Osteocyte (in vitro differentiated cells): ENCODE results near the gene ITGAL. TPM values are rescaled to one million over a fixed set of nuclear protein-coding genes. Genes with fewer than 3 reads are reported as not detected.
A peak's percentile ranks its signal among the peaks of the same experiment; 100 is the strongest.

Source experiments
- DNase-seq: peaks from one replicate; pipeline ENCODE4 v3.0.0; 2021; ENCODE audit warnings: mixed read lengths; ENCODE audit not compliant: unreplicated experiment; ENCODE audit errors: extremely low spot score
- H3K27ac Mint-ChIP-seq: one replicate; pipeline ENCODE4 v1.8.0; 2021; ENCODE audit warnings: mild to moderate bottlenecking, mixed read lengths; ENCODE audit not compliant: unreplicated experiment
- H3K27me3 Mint-ChIP-seq: one replicate; pipeline ENCODE4 v1.8.0; 2021; ENCODE audit warnings: mixed read lengths; ENCODE audit not compliant: unreplicated experiment
- H3K36me3 Mint-ChIP-seq: one replicate; pipeline ENCODE4 v1.8.0; 2021; ENCODE audit warnings: mixed read lengths; ENCODE audit not compliant: unreplicated experiment
- H3K4me1 Mint-ChIP-seq: one replicate; pipeline ENCODE4 v1.8.0; 2021; ENCODE audit warnings: mixed read lengths; ENCODE audit not compliant: unreplicated experiment
- H3K4me3 Mint-ChIP-seq: one replicate; pipeline ENCODE4 v1.8.0; 2021; ENCODE audit warnings: mild to moderate bottlenecking, moderate library complexity, mixed read lengths; ENCODE audit not compliant: unreplicated experiment
- H3K9me3 Mint-ChIP-seq: one replicate; pipeline ENCODE4 v1.8.0; 2021; ENCODE audit warnings: mixed read lengths; ENCODE audit not compliant: unreplicated experiment
- CTCF ChIP-seq: fragments of 200-600 bp; sonication (generic); IDR thresholded peaks from 2 replicates; pipeline ENCODE4 v1.5.0; 2021; ENCODE audit warnings: antibody characterized with exemption, mild to moderate bottlenecking, moderate library complexity
- total RNA-seq: library from RNA; stranded (reverse); gene quantifications from 2 replicates; pipeline ENCODE4 v1.2.1, GENCODE V29; 2021

Gene ITGAL
- total RNA-seq, 1 donor from 2014 or later = not detected

DNA sequence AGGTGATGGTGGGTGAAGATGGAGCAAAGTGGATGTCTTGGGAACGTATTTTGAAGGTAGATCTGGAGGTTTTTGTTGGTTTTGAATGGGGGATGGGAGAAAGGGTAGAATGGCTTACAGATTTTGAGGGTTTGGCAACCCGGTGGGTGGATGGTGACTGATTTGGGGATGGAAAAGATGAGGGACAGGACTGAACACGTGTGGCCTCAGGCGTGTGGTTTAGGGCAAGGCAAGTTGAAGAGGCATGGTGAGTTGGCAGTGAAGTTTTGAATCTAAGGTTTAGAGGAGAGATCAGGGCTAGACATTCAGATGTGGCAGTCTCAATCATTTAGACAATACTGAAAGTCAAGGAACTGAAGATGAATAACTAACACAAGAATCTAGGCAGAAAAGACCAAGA lies 37.7 kb upstream of the ITGAL start:
- no peak overlapping the region for H3K4me3 Mint-ChIP-seq
- no peak for TF ChIP-seq CTCF
- no peak for DNase-seq
- peaks cover 24% of the 10 kb centered on the region for H3K27me3 Mint-ChIP-seq
- H3K9me3 Mint-ChIP-seq = no peaks in the 10 kb centered on the region
- no peaks in the 10 kb centered on the region for H3K4me1 Mint-ChIP-seq
- no peaks in the 10 kb centered on the region for H3K36me3 Mint-ChIP-seq
- no peak overlapping the region for H3K27ac Mint-ChIP-seq

DNA sequence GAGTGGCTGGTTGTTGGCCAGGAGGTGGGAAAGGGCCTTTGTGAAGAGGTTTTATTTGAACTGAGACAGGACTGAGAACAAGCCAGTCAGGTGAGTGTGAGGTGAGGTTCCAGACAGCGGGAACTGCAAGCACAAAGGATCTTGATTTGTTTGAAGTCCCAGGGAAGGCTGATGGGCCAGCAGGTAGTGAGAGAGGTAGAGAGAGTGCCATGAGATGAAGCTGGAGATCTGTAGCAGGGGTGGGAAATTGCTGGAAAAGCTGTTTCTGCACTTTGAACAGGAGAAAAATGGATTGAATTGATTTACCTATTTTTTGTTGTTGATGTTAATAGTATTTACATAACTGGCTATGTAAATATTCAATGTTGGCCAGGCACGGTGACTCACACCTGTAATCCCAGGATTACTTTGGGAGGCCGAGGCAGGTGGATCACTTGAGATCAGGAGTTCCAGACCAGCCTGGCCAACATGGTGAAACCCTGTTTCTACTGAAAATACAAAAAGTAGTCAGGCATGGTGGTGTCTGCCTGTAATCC lies 35.0 kb upstream of the ITGAL start:
- H3K27me3 Mint-ChIP-seq = peaks cover 24% of the 10 kb centered on the region
- no peak overlapping the region for H3K4me3 Mint-ChIP-seq
- no peaks in the 10 kb centered on the region for H3K4me1 Mint-ChIP-seq
- H3K27ac Mint-ChIP-seq = no peak overlapping the region
- no peak for DNase-seq
- H3K9me3 Mint-ChIP-seq = no peaks in the 10 kb centered on the region
- TF ChIP-seq CTCF = no peak
- H3K36me3 Mint-ChIP-seq = peaks cover 2% of the 10 kb centered on the region

DNA sequence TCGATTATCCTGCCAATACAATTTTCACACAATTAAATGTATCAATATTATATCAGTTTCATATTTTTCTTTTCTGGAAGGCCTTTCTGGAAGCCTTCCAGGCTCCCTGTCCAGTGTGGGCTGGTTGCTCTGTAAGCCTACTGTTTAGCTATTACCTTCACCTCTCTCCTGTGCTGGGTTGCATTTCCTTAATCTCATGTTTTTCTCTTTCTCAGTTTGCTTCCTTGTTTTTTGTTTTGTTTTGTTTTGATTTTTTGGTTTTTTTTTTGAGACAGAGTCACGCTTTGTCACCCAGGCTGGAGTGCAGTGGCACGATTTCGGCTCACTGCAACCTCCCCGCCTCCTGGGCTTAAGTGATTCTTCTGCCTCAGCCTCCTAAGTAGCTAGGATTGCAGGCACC lies 33.7 kb upstream of the ITGAL start:
- no peak for TF ChIP-seq CTCF
- DNase-seq = no peak
- Mint-ChIP-seq H3K4me3 (no peak overlapping the region), H3K36me3 (peaks cover 12% of the 10 kb centered on the region), H3K27ac (no peak overlapping the region), H3K9me3 (peaks cover 4% of the 10 kb centered on the region), H3K27me3 (peaks cover 16% of the 10 kb centered on the region), H3K4me1 (peaks cover 7% of the 10 kb centered on the region)

DNA sequence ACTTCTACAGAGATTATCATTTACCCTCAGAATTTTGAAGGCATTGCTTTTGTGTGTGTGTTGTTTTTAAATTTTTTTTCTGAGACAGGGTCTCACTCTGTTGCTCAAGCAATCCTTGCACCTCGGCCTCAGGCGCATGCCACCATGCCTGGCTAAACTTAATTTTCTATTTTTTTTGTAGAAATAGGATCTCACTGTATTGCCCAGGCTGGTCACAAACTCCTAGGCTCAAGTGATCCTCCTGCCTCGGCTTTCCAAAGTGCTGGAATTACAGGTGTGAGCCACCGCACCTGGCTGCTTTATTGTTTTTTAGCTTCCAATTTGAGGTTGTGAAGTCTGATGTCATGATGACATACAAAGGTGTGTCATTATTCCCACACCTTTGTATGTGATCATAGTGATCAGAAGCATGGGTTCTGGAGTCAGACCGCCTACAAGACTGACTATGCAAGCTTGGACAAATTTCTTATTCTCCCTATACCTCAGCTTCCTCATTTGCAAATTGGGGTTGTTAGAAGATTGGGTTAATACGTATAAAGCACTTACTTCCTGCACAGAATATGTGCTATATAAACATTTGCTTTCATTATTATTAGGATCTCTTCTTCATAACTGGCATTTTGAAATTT lies 32.7 kb upstream of the ITGAL start:
- TF ChIP-seq CTCF = no peak
- DNase-seq = no peak
- peaks cover 4% of the 10 kb centered on the region for H3K9me3 Mint-ChIP-seq
- peaks cover 13% of the 10 kb centered on the region for H3K4me1 Mint-ChIP-seq
- peaks cover 16% of the 10 kb centered on the region for H3K36me3 Mint-ChIP-seq
- H3K27ac Mint-ChIP-seq = no peak overlapping the region
- peaks cover 8% of the 10 kb centered on the region for H3K27me3 Mint-ChIP-seq
- no peak overlapping the region for H3K4me3 Mint-ChIP-seq

DNA sequence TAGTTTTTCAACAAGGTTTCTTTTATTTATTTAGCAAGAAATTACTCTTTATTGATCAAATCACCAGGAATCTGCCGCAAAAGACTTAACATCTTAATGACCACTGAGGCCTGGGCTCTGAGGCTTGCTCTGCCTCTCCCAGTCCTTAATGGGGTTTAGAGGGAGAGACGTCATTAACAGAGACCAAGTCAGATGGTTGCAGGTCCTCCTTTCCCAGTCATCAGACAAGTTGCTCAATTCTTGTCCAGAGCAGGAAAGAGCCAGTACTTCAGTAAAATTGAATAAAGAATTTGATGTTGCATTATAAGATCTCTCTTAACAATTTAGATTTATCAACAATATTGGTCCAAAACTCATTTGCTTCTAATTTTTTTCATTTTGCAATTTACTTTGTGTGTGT lies 28.9 kb upstream of the ITGAL start:
- H3K4me1 Mint-ChIP-seq = peaks cover 20% of the 10 kb centered on the region
- H3K27me3 Mint-ChIP-seq = no peaks in the 10 kb centered on the region
- H3K4me3 Mint-ChIP-seq = peak overlapping the region; percentile 85
- H3K36me3 Mint-ChIP-seq = peaks cover 19% of the 10 kb centered on the region
- DNase-seq = no peak
- peaks cover 4% of the 10 kb centered on the region for H3K9me3 Mint-ChIP-seq
- H3K27ac Mint-ChIP-seq = no peak overlapping the region
- TF ChIP-seq CTCF = no peak
